Tibial artery (tissue), 4 donors: Measurements from ENCODE around the gene WDR62.

ENCODE experiments used
- DNase-seq, 2 donors: peaks; one replicate each; pipeline ENCODE4 v3.0.0-alpha.2; 2019
- H3K27ac ChIP-seq, 2 donors: fragments of 200-600 bp; sonication (generic) in 1 of 2; 1 replicate in 1 of 2; 2 replicates in 1 of 2; pipeline ENCODE4 v1.5.1; 2018 to 2019; ENCODE audit warnings: mild to moderate bottlenecking in 1 of 2
- H3K27me3 ChIP-seq, 2 donors: fragments of 200-600 bp; sonication (generic) in 1 of 2; one replicate each; pipeline versions ENCODE4 v1.5.1 to v1.6.0; 2016 to 2019
- H3K36me3 ChIP-seq, 3 donors: fragments of 200-600 bp; sonication (generic) in 2 of 3; one replicate each; pipeline ENCODE4 v1.5.1; 2016 to 2019; ENCODE audit warnings: mild to moderate bottlenecking in 2 of 3
- H3K4me1 ChIP-seq, 4 donors: fragments of 200-600 bp; sonication (generic) in 2 of 4; 1 replicate in 3 of 4; 2 replicates in 1 of 4; pipeline ENCODE4 v1.5.1; 2016 to 2019
- H3K4me3 ChIP-seq, 2 donors: fragments of 200-600 bp; sonication (generic) in 1 of 2; 1 replicate in 1 of 2; 2 replicates in 1 of 2; pipeline ENCODE4 v1.5.1; 2018 to 2019; ENCODE audit warnings: mild to moderate bottlenecking in 2 of 2
- H3K9me3 ChIP-seq, 3 donors: fragments of 200-600 bp; sonication (generic) in 1 of 3; one replicate each; pipeline ENCODE4 v1.5.1; 2016 to 2019
- intact Hi-C: fragments of 100-400 bp; cut with DNase I; formaldehyde crosslinking; loops from one replicate; pipeline ENCODE4 v1.15.0; 2023; ENCODE audit warnings: low total_unique reads
- TF ChIP-seq, protein P1 (sequence below), 2 experiments: fragments of 200-600 bp in 1 of 2; fragments of 450-650 bp in 1 of 2; IDR thresholded peaks; one replicate each; pipeline ENCODE4 v1.5.1; 2017 to 2019; ENCODE audit warnings: antibody characterized with exemption in 2 of 2, mild to moderate bottlenecking in 1 of 2, moderate library complexity in 1 of 2

WDR62 gene

DNA sequence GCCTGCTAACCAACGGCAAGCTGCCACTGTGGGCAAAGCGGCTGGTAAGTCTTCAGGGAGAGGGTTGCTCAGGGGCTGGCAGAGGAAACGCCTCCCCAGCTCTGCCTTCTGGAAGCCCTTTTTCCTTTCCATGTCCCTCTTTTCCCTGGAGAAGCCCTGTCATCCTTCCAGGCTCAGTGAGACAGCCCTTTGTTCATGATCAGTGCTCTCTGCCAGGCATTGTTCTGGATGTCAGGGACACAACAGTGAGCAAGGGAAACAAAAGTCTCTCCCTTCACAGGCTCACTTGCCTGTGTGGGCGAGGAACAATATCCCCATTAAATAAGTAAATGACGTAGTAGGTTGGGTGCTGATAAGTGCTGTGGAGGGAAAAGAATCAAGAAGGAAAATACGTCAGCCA is 42.3 kb downstream of the WDR62 start:
- H3K9me3 ChIP-seq = no peaks in the 10 kb centered on the region
- H3K27me3 ChIP-seq = no peaks in the 10 kb centered on the region
- intact Hi-C loops = no loop called here
- no peak overlapping the region for H3K4me3 ChIP-seq
- TF ChIP-seq, protein P1, sequence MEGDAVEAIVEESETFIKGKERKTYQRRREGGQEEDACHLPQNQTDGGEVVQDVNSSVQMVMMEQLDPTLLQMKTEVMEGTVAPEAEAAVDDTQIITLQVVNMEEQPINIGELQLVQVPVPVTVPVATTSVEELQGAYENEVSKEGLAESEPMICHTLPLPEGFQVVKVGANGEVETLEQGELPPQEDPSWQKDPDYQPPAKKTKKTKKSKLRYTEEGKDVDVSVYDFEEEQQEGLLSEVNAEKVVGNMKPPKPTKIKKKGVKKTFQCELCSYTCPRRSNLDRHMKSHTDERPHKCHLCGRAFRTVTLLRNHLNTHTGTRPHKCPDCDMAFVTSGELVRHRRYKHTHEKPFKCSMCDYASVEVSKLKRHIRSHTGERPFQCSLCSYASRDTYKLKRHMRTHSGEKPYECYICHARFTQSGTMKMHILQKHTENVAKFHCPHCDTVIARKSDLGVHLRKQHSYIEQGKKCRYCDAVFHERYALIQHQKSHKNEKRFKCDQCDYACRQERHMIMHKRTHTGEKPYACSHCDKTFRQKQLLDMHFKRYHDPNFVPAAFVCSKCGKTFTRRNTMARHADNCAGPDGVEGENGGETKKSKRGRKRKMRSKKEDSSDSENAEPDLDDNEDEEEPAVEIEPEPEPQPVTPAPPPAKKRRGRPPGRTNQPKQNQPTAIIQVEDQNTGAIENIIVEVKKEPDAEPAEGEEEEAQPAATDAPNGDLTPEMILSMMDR (IDR thresholded peaks at IDR 0.05) = no peak
- DNase-seq = no peak
- no peaks in the 10 kb centered on the region for H3K4me1 ChIP-seq
- no peak overlapping the region for H3K27ac ChIP-seq
- no peaks in the 10 kb centered on the region for H3K36me3 ChIP-seq

DNA sequence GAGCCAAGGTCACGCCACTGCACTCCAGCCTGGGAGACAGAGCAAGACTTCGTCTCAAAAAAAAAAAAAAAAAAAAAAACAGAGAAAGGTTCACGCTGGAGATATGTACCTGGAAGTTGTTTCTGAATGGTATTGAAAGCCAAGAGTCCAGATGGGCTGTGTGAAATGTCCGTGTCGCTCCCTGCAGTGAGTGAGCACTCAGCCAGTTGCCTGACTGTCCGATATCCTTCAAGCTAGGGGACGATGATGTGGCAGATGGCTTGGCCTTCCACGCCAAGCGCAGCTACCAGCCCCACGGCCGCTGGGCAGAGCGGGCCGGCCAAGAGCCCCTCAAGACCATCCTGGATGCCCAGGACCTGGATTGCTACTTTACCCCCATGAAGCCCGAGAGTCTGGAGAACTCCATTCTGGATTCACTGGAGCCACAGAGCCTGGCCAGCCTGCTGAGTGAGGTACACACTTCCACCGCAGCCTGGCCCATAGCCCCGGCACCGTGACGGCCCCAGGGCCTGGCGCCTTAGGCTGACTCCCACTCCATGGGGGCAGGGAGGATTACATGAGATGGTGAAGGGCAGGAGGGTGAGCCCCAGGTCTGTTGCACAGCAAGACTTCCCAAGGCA is 44.6 kb downstream of the WDR62 start:
- Histone ChIP-seq H3K27me3 (no peaks in the 10 kb centered on the region), H3K27ac (no peak overlapping the region), H3K36me3 (no peaks in the 10 kb centered on the region), H3K4me3 (no peak overlapping the region), H3K9me3 (no peaks in the 10 kb centered on the region), H3K4me1 (no peaks in the 10 kb centered on the region)
- no peak for DNase-seq
- intact Hi-C loops = no loop called here
- TF ChIP-seq, protein P1 (IDR thresholded peaks at IDR 0.05) = no peak

DNA sequence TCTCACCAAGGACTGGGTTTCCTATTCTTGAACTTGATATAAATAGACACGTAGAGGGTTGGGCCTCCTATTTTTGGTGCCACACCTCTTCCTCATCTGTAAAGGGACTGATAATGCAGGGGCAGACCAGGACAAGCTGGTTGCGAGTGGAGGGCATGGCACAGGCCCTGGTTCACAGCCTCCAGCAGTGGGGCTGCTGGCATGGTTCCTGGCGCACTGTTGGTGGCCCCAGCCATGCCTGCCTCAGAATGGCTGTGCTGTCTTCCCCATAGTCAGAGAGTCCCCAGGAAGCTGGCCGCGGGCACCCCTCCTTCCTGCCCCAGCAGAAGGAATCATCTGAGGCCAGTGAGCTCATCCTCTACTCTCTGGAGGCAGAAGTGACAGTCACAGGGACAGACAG is 45.8 kb downstream of the WDR62 start:
- H3K36me3 ChIP-seq = peaks cover 0 to 6% (median 0%) of the 10 kb centered on the region in 3 donors
- no peaks in the 10 kb centered on the region for H3K4me1 ChIP-seq
- no peaks in the 10 kb centered on the region for H3K27me3 ChIP-seq
- H3K27ac ChIP-seq = no peak overlapping the region
- H3K4me3 ChIP-seq = no peak overlapping the region
- no peak for DNase-seq
- intact Hi-C loops = no loop called here
- TF ChIP-seq, protein P1 (IDR thresholded peaks at IDR 0.05) = no peak
- H3K9me3 ChIP-seq = no peaks in the 10 kb centered on the region

DNA sequence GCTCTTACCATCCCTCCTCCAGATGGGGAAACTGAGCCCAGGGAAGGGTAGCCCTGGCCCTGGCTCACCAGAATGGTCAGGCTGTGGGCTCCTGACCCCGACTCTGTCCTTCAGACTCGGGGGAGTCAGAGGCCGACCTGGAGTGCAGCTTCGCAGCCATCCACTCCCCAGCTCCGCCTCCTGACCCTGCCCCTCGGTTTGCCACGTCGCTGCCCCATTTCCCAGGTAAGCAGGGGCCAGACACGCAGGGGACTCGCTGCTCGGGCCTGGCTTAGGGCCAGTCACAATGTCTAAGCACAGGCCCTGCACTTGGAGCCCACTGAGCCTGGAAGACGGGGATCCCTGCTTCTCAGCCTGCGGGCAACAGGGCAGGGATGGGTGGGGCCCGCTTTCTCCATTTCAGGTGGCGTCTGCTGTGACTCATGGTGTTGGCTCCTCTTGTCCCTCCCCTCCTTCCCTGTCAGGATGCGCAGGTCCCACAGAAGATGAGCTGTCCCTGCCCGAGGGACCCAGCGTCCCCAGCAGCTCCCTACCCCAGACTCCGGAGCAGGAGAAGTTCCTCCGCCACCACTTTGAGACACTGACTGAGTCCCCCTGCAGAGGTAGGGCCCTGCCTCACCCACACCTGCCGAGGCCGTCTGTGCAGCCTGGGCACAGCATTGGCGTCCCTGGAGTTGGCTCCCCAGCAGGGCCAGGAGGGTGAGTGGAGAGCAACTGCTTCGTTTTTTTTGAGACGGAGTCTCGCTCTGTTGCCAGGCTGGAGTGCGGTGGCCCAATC is 47.0 kb downstream of the WDR62 start:
- no peaks in the 10 kb centered on the region for H3K4me1 ChIP-seq
- H3K27me3 ChIP-seq = no peaks in the 10 kb centered on the region
- intact Hi-C loops = no loop called here
- no peaks in the 10 kb centered on the region for H3K9me3 ChIP-seq
- TF ChIP-seq, protein P1 (IDR thresholded peaks at IDR 0.05) = no peak
- peaks cover 0 to 19% (median 0%) of the 10 kb centered on the region in 3 donors for H3K36me3 ChIP-seq
- H3K27ac ChIP-seq = no peak overlapping the region
- H3K4me3 ChIP-seq = no peak overlapping the region
- no peak for DNase-seq

DNA sequence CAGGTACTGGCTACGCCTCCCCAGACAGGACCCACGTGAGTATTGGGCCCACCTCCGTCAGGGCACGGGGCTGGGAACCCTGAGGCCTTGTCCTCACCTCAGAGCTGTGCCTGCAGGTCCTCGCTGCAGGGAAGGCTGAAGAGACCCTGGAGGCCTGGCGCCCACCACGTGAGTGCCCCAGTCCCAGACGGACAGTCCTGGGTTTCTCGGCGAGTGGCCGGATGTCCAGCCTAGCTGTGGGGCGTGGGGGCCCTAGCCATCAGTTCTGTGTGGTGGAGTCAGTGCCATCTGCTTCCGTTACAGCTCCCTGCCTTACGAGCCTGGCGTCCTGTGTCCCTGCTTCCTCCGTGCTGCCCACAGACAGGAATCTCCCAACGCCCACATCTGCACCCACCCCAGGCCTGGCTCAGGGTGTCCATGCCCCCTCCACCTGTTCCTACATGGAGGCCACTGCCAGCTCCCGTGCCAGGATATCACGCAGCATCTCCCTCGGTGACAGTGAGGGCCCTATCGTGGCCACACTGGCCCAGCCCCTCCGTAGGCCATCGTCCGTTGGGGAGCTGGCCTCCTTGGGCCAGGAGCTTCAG is 48.4 kb downstream of the WDR62 start:
- Histone ChIP-seq H3K36me3 (peaks cover 0 to 32% (median 3%) of the 10 kb centered on the region in 3 donors), H3K9me3 (no peaks in the 10 kb centered on the region), H3K4me3 (no peak overlapping the region), H3K27me3 (no peaks in the 10 kb centered on the region), H3K27ac (no peak overlapping the region), H3K4me1 (no peaks in the 10 kb centered on the region)
- no peak for DNase-seq
- intact Hi-C loops = no loop called here
- TF ChIP-seq, protein P1 (IDR thresholded peaks at IDR 0.05) = no peak
